K562 (cell line): ENCODE measurements around the gene VRK1. TPM values are rescaled to one million over a fixed set of nuclear protein-coding genes. Genes with fewer than 3 reads are reported as not detected.
A peak's percentile ranks its signal among the peaks of the same experiment; 100 is the strongest.

ENCODE experiments used
- BRF1 ChIP-seq: IDR thresholded peaks from 3 replicates; pipeline ENCODE4 v1.6.1; 2011; ENCODE audit warnings: borderline replicate concordance, mild to moderate bottlenecking; ENCODE audit not compliant: insufficient read length; ENCODE audit errors: extremely low read depth
- CBFA2T3 ChIP-seq: fragments of 450-650 bp; IDR thresholded peaks from 2 replicates; pipeline ENCODE4 v1.6.1; 2017
- EP300 ChIP-seq: IDR thresholded peaks from 2 replicates; pipeline ENCODE4 v1.6.1; 2012; ENCODE audit warnings: low read length, improper control_type of control experiment
- HDAC2 ChIP-seq: fragments of 450-650 bp; IDR thresholded peaks from 2 replicates; pipeline ENCODE4 v1.6.1; 2016; ENCODE audit warnings: mild to moderate bottlenecking
- HDAC8 ChIP-seq: fragments of 450-650 bp; IDR thresholded peaks from 2 replicates; pipeline ENCODE4 v1.6.1; 2016; ENCODE audit warnings: mild to moderate bottlenecking, missing genetic modification characterization, moderate library complexity, missing compliant biosample characterization
- HEY1 ChIP-seq: fragments of 250-450 bp; sonication (Bioruptor Pico); IDR thresholded peaks from 2 replicates; pipeline ENCODE4 v1.5.0; 2020; ENCODE audit warnings: mild to moderate bottlenecking, moderate library complexity, borderline replicate concordance
- HLTF ChIP-seq: fragments of 450-650 bp; IDR thresholded peaks from 2 replicates; pipeline ENCODE4 v1.6.1; 2016
- KAT2B ChIP-seq: IDR thresholded peaks from one replicate; pipeline ENCODE4 v1.6.1; 2012; ENCODE audit warnings: low read depth, mild to moderate bottlenecking, control low read depth, inconsistent platforms, low read length, moderate library complexity
- KDM1A ChIP-seq, 2 experiments: fragments of 450-650 bp; IDR thresholded peaks; 2 replicates each; pipeline ENCODE4 v1.6.1; 2016; ENCODE audit warnings: mild to moderate bottlenecking in 2 of 2
- KDM2B ChIP-seq: fragments of 250-450 bp; sonication (Bioruptor Pico); IDR thresholded peaks from 2 replicates; pipeline ENCODE4 v1.8.0; 2021; ENCODE audit warnings: mild to moderate bottlenecking, moderate library complexity
- MAFG ChIP-seq: fragments of 450-650 bp; conservative IDR thresholded peaks from 2 replicates; pipeline ENCODE4 v1.6.1; 2016; ENCODE audit warnings: missing genetic modification characterization, missing compliant biosample characterization
- NFIC ChIP-seq: fragments of 450-650 bp; IDR thresholded peaks from 2 replicates; pipeline ENCODE4 v1.6.1; 2017; ENCODE audit warnings: mild to moderate bottlenecking, inconsistent platforms
- NR4A1 ChIP-seq, 2 experiments: fragments of 250-450 bp in 1 of 2; fragments of 450-650 bp in 1 of 2; sonication (Bioruptor Pico) in 1 of 2; IDR thresholded peaks; 2 replicates each; pipeline versions ENCODE4 v1.4.0 to v1.6.1; 2016 to 2020; ENCODE audit warnings: mild to moderate bottlenecking in 2 of 2, missing compliant biosample characterization in 1 of 2, missing genetic modification characterization in 1 of 2, moderate library complexity in 1 of 2
- PRPF4 ChIP-seq: fragments of 200-400 bp; formaldehyde crosslinking; IDR thresholded peaks from one replicate; pipeline ENCODE4 v1.6.1; 2017; ENCODE audit warnings: low read length, low read depth, mild to moderate bottlenecking; ENCODE audit not compliant: insufficient read depth, poor library complexity, severe bottlenecking
- SAP30 ChIP-seq: fragments of 200-600 bp; sonication (generic); IDR thresholded peaks from 2 replicates; pipeline ENCODE4 v1.6.1; 2012; ENCODE audit warnings: borderline replicate concordance, low read depth, mild to moderate bottlenecking, moderate library complexity, low read length, control low read depth, inconsistent platforms; ENCODE audit not compliant: insufficient read depth, poor library complexity, severe bottlenecking
- SP1 ChIP-seq: sonication (generic); formaldehyde crosslinking; IDR thresholded peaks from 2 replicates; pipeline ENCODE4 v1.8.1; 2022; ENCODE audit warnings: mild to moderate bottlenecking, missing genetic modification reagents
- ZBED1 ChIP-seq: IDR thresholded peaks from 2 replicates; pipeline ENCODE4 v1.6.1; 2014
- ZEB2 ChIP-seq: fragments of 450-650 bp; IDR thresholded peaks from 2 replicates; pipeline ENCODE4 v1.6.1; 2016
- ZNF197 ChIP-seq: fragments of 200-800 bp; sonication (Bioruptor generic); IDR thresholded peaks from 2 replicates; pipeline ENCODE4 v1.6.1; 2016; ENCODE audit warnings: low read depth, missing genetic modification characterization, missing compliant biosample characterization
- ZNF239 ChIP-seq: fragments of 250-450 bp; sonication (Bioruptor Pico); IDR thresholded peaks from 2 replicates; pipeline ENCODE4 v1.4.0; 2020; ENCODE audit warnings: mild to moderate bottlenecking
- ZNF408 ChIP-seq: fragments of 250-450 bp; sonication (Bioruptor Pico); IDR thresholded peaks from 2 replicates; pipeline ENCODE4 v1.4.0; 2020; ENCODE audit warnings: low read depth, mild to moderate bottlenecking, moderate library complexity
- ZNF586 ChIP-seq: fragments of 450-650 bp; formaldehyde crosslinking; conservative IDR thresholded peaks from 2 replicates; pipeline ENCODE4 v1.4.0; 2020; ENCODE audit warnings: mild to moderate bottlenecking, moderate library complexity
- polyA plus RNA-seq, 8 experiments: library from polyadenylated mRNA; depleted of rRNA in 4 of 8; stranded (reverse) in 5 of 8; unstranded in 3 of 8; fragments of >200 nt; fragmentation: Nextera tagmentation in 2 of 8; fragmentation: Illumina TruSeq in 1 of 8; extraction: Ambion mirVana in 2 of 8; extraction: Trizol in 1 of 8; gene quantifications; 2 replicates each; pipeline versions ENCODE4 v1.2.1 to v1.2.3, GENCODE V29; 2011 to 2014; ENCODE audit warnings: inconsistent platforms in 1 of 8, missing spikeins in 1 of 8
- total RNA-seq, 7 experiments: library from RNA; depleted of rRNA in 6 of 7; stranded (reverse); fragments of >200 nt in 6 of 7; fragmentation: Illumina TruSeq in 2 of 7; extraction: Trizol in 2 of 7; gene quantifications; 2 replicates each; pipeline versions ENCODE4 v1.2.1 to v1.2.3, GENCODE V29; 2011 to 2021; ENCODE audit warnings: low replicate concordance in 1 of 7
- TF ChIP-seq, protein P1 (sequence below): sonication (generic); formaldehyde crosslinking; IDR thresholded peaks from 2 replicates; pipeline ENCODE4 v1.8.0; 2023; ENCODE audit warnings: missing genetic modification reagents, mild to moderate bottlenecking, borderline replicate concordance
- TF ChIP-seq, protein P2 (sequence below), 2 experiments: fragments of 450-650 bp; conservative IDR thresholded peaks; 2 replicates each; pipeline ENCODE4 v1.6.1; 2017; ENCODE audit warnings: mild to moderate bottlenecking in 2 of 2, moderate library complexity in 2 of 2

VRK1 gene
- total and polyA plus RNA-seq, 9 of the 15 experiments (the other 6 are each of a cell fraction or from before 2014, with no cell fraction given) = 83.6 to 177 (median 116) TPM

DNA sequence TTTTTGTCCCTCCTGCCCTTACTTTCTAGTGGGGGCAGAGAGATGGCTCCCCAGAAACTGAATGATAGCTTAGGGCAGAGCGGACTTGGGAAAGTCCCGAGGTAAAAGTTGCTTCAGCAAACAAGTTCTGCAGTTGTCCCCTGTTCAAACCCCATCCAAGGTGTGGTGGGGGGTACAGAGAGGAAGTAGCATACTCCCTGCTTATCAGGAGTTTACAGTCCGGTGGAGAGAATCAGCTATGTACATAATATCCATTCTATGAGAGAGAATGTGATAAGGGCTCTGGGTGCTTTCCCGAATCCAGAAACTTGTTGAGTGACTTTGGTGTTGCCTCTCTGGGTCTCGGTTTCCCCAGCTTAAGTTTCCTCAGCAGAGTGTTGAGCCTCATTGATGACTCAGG, 40.4 kb upstream of the VRK1 start (continued):
- TF ChIP-seq, protein P1, sequence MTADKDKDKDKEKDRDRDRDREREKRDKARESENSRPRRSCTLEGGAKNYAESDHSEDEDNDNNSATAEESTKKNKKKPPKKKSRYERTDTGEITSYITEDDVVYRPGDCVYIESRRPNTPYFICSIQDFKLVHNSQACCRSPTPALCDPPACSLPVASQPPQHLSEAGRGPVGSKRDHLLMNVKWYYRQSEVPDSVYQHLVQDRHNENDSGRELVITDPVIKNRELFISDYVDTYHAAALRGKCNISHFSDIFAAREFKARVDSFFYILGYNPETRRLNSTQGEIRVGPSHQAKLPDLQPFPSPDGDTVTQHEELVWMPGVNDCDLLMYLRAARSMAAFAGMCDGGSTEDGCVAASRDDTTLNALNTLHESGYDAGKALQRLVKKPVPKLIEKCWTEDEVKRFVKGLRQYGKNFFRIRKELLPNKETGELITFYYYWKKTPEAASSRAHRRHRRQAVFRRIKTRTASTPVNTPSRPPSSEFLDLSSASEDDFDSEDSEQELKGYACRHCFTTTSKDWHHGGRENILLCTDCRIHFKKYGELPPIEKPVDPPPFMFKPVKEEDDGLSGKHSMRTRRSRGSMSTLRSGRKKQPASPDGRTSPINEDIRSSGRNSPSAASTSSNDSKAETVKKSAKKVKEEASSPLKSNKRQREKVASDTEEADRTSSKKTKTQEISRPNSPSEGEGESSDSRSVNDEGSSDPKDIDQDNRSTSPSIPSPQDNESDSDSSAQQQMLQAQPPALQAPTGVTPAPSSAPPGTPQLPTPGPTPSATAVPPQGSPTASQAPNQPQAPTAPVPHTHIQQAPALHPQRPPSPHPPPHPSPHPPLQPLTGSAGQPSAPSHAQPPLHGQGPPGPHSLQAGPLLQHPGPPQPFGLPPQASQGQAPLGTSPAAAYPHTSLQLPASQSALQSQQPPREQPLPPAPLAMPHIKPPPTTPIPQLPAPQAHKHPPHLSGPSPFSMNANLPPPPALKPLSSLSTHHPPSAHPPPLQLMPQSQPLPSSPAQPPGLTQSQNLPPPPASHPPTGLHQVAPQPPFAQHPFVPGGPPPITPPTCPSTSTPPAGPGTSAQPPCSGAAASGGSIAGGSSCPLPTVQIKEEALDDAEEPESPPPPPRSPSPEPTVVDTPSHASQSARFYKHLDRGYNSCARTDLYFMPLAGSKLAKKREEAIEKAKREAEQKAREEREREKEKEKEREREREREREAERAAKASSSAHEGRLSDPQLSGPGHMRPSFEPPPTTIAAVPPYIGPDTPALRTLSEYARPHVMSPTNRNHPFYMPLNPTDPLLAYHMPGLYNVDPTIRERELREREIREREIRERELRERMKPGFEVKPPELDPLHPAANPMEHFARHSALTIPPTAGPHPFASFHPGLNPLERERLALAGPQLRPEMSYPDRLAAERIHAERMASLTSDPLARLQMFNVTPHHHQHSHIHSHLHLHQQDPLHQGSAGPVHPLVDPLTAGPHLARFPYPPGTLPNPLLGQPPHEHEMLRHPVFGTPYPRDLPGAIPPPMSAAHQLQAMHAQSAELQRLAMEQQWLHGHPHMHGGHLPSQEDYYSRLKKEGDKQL (CRISPR knock-in tag) = no peak
- no peak for TF ChIP-seq SP1 (CRISPR knock-in tag)
- TF ChIP-seq, protein P2, sequence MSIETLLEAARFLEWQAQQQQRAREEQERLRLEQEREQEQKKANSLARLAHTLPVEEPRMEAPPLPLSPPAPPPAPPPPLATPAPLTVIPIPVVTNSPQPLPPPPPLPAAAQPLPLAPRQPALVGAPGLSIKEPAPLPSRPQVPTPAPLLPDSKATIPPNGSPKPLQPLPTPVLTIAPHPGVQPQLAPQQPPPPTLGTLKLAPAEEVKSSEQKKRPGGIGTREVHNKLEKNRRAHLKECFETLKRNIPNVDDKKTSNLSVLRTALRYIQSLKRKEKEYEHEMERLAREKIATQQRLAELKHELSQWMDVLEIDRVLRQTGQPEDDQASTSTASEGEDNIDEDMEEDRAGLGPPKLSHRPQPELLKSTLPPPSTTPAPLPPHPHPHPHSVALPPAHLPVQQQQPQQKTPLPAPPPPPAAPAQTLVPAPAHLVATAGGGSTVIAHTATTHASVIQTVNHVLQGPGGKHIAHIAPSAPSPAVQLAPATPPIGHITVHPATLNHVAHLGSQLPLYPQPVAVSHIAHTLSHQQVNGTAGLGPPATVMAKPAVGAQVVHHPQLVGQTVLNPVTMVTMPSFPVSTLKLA (conservative IDR thresholded peaks at IDR 0.05) = no peak
- no peak for TF ChIP-seq ZNF586 (CRISPR knock-in tag)
- no peak for TF ChIP-seq ZNF197 (CRISPR knock-in tag)
- TF ChIP-seq BRF1 = no peak
- no peak for TF ChIP-seq NFIC
- TF ChIP-seq ZBED1 = no peak
- TF ChIP-seq HDAC8 (tag) = no peak
- no peak for TF ChIP-seq SAP30
- TF ChIP-seq ZNF408 (CRISPR knock-in tag) = no peak
- no peak for TF ChIP-seq NR4A1 (CRISPR knock-in tag; IDR thresholded peaks at IDR 0.05)
- TF ChIP-seq NR4A1 (tag; IDR thresholded peaks at IDR 0.05) = no peak
- no peak for TF ChIP-seq KDM2B (CRISPR knock-in tag)
- 0 out of 2 replicates have a peak, but pooled peaks have one; percentile 37 for TF ChIP-seq MAFG (tag)
- no peak for TF ChIP-seq KDM1A (IDR thresholded peaks at IDR 0.05)
- TF ChIP-seq ZNF239 (CRISPR knock-in tag) = no peak
- TF ChIP-seq CBFA2T3 = peak; percentile 84
- no peak for TF ChIP-seq HDAC2
- TF ChIP-seq ZEB2 = no peak
- no peak for TF ChIP-seq KAT2B
- TF ChIP-seq EP300 = peak; percentile 60; the same call in 1 of the 2 replicates
- no peak for TF ChIP-seq PRPF4
- TF ChIP-seq HLTF = no peak
- no peak for TF ChIP-seq HEY1
